ENCODE results near the gene VPS8.
"Not testable (repeated sequence)": the region's sequence is repeated elsewhere in the genome, so short reads cannot be mapped to it uniquely, and the experiment has no call there.

Gene VPS8

DNA sequence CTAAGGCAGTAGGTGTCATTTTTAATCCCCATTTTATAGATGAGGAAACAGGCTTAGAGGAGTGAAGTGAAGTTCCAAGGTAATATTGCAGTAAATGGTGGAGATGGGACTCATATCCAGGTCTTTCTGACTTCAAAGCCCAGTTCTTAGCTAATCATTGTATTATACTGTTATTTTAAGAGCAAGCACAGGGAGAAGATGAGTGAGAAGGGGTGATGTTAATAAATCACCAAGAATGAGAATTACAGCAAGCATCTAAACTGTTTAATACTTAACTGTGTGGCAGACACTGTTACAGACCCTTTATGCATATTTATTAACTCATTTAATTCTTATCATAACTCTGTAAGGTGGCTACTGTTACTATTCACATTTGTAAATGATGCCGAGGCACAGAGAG lies 61.2 kb downstream of the VPS8 start:
- no peak for DNase-seq

GRCh38 chr3:184874709-184875644 lies 63.0 kb downstream of the VPS8 start:
- DNase-seq: no peak

GRCh38 chr3:184880276-184881019 lies 68.5 kb downstream of the VPS8 start:
- no peak for DNase-seq

- DNase-seq: no peak
Measured at GRCh38 chr3:184884359-184885017, 72.5 kb downstream of the VPS8 start.

- no peak for DNase-seq
Measured at GRCh38 chr3:184885112-184885511, 73.1 kb downstream of the VPS8 start.

DNA sequence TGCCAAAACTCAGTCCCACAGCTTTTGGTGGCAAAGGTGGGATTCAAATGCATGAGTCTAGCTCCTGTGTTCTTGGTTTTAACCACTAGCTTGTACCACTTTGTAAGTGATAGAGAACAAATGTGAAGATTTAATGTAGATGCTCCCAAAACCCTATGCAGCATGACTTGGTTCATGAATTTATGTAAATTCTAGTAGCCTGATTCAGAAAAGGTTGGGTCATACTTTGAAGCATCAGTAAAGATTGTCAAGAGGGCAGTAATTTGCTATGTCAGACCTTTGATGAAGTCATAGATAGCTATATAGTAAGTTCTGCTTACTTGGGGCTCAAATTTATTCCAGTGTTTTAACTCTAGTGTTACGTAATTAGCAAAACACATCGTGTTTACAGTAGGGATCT lies 75.6 kb downstream of the VPS8 start:
- no peak for DNase-seq

DNA sequence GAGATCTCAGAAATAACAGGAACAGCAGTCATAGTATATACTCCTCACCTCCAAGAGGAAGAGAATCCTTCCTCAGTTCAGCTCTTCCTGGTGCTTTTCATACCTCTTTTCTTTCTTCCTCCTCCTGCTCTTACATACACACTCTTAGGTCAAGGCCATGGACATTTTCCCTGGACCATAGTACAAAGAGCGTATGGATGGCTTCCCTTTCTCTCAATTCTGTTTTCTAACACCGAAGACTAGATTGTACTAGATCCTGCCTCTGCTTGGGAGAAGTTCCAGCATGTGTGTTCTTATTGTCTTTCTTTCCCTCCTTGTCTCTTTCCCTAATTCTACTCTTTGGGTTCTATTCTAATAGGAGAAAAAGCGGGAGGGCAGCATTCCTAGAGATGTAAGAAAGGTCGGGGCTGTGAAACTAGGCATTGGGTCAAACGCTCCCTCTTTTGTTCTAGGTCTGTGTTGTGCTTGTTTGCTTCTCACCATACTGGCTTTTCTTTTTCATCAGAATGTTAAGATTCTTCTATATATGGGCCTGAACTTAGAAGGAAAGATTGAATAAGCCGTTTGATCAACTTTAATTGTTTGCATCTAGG lies 77.4 kb downstream of the VPS8 start:
- DNase-seq: no peak

DNA sequence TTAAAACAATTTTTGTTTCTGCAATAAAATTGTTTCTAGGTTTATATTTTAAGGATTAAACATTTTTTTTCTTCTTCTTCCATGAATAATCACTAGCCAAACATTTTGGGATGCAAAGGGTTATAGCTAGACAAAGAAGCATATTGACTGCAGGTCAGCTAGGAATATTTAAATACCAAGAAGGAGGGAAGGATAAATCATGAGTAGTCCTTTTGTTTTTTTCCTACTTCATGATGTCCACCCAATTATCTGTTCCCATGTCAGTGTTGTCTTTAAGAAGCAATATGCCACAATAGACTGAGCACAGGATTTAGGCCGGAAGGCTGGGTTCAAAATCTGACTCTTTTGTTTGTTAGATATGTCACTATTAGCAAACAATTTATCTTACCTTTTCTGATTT lies 82.1 kb downstream of the VPS8 start:
- DNase-seq: no peak

DNA sequence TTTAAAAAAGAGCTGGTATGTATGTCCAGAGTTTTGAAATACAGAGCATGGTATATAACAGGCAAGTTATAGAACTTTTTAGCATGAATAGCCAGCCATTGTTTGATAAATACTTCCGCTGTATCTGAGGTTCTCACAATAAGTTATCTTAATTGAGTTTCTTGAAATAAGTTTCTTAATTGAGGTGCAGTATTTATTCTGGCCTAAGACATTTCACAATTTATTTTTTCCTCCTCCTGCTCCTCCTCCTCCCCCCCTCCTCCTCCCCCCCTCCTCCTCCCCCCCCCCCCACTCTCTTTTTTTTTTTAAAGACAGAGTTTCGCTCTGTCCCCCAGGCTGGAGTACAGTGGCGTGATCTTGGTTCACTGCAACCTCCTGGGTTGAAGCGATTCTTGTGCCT lies 83.4 kb downstream of the VPS8 start:
- no peak for DNase-seq

DNA sequence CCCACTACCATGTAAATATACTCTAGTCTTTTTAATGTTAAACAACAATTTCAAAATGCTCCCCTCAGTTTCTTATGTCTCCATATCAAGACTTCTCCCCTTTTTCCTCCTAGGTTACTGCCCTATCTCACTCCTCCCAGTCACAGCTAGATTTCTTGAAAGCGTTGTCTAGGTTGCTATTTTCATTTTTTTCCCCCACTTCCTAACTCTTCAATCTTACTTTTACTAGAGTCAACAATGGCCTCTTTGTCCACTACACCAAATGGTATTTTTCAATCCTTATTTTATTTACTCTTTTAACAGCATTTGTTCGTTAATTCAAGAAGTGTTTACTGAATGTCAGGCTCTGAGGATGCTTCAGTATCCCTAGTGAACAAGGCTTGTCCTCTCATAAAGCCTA lies 84.4 kb downstream of the VPS8 start:
- DNase-seq: no peak

DNA sequence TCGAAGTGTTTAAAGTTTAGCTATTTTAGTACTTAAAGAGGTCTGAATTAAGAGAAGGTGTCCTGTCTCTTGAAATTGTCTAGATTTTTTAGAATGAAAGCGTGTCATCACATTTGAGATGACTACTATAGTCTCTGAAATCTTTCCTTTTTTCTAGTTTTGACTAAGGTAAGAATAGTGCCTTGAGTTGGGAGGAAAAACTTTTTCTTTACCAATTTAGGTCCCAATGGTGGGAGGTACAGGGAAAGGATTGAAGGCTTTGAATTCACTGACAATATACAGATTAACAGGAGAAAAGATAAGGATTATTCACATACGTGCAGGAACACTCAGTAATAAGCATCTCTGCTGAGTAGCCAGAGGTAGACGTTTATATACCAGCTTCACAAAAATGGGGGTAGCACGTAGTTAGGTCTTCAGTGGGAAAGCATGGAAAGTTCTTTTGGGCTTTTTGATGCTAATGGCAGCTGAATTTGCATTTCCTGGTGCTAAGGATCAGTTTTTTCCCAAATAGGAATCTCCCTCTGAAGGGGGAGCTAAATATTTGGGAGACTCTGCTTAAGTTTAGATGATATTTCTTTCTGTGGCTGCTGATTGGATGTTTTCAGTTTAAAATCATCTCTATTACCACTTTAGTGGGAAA lies 88.1 kb downstream of the VPS8 start:
- no peak for DNase-seq

GRCh38 chr3:184907031-184907430 lies 95.1 kb downstream of the VPS8 start:
- not testable (repeated sequence) for DNase-seq

GRCh38 chr3:184907681-184908649 lies 96.0 kb downstream of the VPS8 start:
- no peak for DNase-seq

- DNase-seq: no peak
Measured at GRCh38 chr3:184908859-184909258, 96.9 kb downstream of the VPS8 start.

GRCh38 chr3:184910664-184911063 lies 98.7 kb downstream of the VPS8 start:
- no peak for DNase-seq

GRCh38 chr3:184911570-184911969 lies 99.6 kb downstream of the VPS8 start:
- no peak for DNase-seq

- no peak for DNase-seq
Measured at GRCh38 chr3:184912163-184912562, 100.2 kb downstream of the VPS8 start.

GRCh38 chr3:184914628-184915027 lies 102.7 kb downstream of the VPS8 start:
- no peak for DNase-seq

DNA sequence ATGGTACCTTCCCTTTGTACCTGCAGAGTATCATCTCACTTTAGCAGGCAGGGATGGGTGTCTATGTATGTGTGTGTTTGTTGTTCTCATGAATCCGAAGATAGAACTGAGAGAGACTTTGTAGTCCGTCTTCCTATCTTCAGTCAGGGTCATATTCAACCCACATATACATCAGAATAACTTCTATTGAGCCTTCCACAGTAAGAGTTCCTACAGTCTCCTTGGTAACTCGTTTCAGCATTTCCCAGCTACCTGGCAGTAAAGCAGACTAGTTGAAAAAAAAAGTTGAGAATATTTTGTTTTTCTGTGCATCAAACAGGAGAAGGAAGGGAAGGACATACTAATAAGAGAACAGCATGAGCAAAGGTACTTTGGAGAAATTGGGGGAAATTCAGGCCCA lies 106.8 kb downstream of the VPS8 start:
- DNase-seq: no peak

GRCh38 chr3:184919651-184920050 lies 107.7 kb downstream of the VPS8 start:
- DNase-seq: no peak

GRCh38 chr3:184924547-184924946 lies 112.6 kb downstream of the VPS8 start:
- no peak for DNase-seq
